GM18502 (cell line): ENCODE results near the gene NFIX.

Experiments used
- ATAC-seq: cut with Tn5 transposase; IDR thresholded peaks from one replicate; pipeline ENCODE4 v1.9.1; 2021; ENCODE audit warnings: mild to moderate bottlenecking; ENCODE audit not compliant: unreplicated experiment, poor library complexity

NFIX gene

GRCh38 chr19:13069415-13070359 is 74.4 kb downstream of the NFIX start:
- no peak for ATAC-seq

DNA sequence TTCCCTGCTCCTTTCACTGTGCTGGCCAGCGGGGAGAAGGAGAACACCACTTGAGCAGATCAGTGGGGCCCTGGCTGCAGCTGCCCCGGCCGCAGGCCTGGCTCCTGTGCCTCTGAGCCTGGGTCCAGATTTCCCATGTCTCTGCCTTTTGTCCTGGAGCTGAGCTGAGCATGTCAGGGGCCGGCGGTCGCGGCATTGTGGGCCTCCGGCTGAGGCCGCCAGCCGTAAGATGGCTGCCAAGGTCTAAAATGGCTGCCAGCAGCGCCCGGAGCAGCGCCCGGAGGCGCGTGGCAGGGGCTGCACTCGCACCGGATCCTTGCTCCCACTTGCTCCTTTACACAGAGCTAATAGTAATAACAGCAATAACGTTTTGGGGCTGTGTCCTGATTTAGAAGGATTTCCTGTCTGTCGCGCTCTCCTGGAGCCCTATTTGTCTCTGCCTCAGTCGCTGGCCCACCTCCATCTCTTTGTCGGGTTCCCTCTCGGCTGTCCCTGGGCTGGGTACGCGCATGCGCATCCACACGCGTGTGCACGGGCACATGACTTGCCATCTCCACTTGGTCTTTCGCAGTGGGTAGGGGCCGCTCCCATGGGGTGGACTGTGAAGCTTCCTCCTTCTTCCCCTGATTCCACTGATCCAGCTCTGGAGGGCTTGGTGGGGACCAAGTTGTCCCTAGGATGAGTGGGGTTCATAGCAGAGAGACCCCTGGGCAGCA is 75.3 kb downstream of the NFIX start:
- no peak for ATAC-seq

- no peak for ATAC-seq
Measured at GRCh38 chr19:13071444-13072187, 76.3 kb downstream of the NFIX start.

GRCh38 chr19:13072188-13072908 is 77.1 kb downstream of the NFIX start:
- ATAC-seq: no peak

GRCh38 chr19:13073263-13073662 is 78.0 kb downstream of the NFIX start:
- ATAC-seq: no peak

GRCh38 chr19:13074378-13074777 is 79.1 kb downstream of the NFIX start:
- no peak for ATAC-seq

- ATAC-seq: no peak
Measured at GRCh38 chr19:13076320-13076719, 81.0 kb downstream of the NFIX start.

DNA sequence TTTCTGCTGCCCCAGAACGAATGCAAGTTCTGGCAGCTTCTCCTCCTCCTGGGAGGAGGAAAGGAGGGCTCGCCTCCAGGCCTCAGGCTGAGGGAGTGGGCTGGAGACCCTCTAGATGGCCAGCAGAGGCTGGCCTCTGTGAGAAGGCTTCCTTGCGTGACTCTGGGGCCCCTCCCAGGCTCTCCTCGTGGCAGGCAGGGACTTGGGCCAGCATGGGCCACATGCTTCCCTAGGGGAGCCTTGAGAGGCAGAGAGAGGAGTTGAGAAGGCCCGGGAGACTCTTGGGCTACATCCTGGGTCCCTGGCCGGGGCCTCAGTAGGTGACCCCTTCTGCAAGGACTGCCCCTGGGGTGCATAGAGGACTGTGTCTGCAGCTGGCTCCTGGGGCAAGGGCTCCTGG is 81.5 kb downstream of the NFIX start:
- no peak for ATAC-seq

DNA sequence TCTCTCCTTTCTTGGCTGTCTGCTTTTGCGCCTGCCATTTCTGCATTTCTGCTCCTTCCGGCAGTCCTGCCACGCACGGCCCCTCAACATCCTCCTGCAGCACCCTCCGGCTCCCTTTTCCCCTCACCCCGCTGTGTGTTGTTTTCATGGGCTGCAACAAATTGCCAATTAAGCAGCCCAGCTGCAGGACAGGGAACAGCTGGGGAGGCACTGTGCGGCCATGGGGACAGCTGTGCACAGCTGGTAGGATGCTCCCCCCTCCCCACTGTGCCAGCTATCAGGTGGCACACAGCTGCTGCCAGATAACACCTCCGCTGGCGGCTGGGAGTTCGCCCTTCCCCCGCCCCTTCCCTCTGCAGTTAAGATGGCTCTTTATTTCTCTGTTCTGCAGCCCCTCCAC is 82.0 kb downstream of the NFIX start:
- no peak for ATAC-seq

- no peak for ATAC-seq
Measured at GRCh38 chr19:13078381-13078780, 83.1 kb downstream of the NFIX start.

DNA sequence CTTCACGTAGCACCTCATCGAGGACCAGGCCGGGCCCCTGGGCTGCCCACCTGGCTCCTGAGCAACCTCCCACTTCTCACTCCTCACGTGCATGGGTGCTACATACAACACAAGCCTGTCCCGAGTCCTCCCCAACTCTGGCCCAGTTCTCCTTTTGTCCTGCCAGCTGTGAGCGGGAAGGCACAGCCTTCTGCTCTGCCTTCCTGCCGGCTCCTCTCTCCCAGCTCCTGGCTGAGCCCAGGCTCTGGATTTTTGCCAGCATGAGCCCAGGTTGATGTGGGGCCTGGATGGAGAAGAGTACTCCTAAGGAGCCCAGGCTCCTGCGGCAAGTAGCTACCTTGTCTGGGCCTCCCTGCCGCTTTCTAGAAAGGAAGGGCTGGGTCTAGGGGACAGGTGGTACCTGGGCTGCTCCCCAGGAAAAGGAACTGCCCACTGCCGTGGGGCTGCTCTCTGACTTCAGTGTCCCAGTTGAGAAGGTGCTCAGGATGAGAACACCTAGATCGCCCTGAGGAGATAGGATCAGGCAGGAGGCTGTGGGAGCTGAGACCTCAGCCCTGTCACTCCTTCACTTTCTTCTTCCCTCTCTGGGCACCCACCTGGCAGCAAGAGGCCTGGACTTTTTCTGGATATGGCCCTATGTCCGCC is 83.7 kb downstream of the NFIX start:
- no peak for ATAC-seq

GRCh38 chr19:13079542-13079986 is 84.3 kb downstream of the NFIX start:
- ATAC-seq: no peak

DNA sequence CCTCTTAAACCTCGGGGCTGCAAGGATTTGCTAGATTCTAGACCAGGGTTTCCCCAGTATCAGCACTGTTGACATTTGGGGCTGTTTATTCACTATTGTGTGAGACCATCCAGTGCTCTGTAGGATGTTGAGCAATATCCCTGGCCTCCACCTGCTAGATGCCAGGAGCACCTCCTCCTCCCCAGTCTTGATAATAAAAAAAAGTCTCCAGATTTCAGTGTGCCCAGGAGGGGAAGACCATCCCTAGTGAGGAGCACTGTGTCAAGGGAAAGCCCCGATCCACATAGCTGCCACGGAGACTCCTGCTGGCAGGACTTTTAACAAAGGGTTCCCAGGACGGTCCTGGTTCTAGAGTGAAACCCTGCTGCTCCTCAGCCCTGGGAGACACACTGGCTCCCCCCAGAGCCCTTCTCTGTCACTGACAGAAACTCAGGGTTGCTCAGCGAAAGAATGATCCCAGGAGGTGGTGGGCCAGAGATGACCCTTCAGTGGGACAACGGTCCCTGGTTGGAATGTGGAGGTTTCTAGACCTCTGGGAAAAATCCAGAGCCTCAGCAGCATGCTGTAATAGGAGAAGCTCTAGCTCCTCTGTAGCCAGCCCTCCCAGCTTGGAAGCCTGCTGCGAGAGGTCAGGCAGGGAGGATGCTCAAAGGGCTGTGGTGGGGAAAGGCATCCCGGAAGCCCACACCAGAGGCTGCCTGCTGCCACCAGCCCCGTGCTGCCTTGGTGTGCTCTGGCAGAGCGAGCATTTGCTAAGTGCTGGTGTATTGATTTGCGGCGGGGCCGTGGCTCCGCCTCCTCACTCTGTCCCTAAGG is 87.1 kb downstream of the NFIX start:
- ATAC-seq: no peak

DNA sequence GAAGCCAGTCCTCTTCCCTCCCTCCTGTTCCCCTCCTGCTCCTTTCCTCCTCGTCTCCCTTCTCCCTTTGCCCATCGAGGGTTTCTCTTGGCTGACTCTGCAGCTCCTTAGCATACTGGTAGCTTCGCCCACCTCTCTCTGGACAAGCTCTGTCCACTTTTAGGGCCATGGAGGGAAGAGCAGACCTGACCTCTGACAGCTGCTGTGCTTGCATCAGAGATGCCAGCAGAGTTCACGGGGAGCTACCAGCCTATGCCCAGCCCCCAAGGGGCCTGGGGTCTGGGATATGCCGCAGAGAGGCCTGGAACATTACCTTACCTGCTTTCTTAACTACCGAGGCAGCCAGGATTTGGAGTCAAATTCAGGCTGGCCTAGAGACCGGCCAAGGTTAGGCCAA is 87.7 kb downstream of the NFIX start:
- ATAC-seq: no peak

GRCh38 chr19:13083627-13084026 is 88.4 kb downstream of the NFIX start:
- ATAC-seq: no peak

DNA sequence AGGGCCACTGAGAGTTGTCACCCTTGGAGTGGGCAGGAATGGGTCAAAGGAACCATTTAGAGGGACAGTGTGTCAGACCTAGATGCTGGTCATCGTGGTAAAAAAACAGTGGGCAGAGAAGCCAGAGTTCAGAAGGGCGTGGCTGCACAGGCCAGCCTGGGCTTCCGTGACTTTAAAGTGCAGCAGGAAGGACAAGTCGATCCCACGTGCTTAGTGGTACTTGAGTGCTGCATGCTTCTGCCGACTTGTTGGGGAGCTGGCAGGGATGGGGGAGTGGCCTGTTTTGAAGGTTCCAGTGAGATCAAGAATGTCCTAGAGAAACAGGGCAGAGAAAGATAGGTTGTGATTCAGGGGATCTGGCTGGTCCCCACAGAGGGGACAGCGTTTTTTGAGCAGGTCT is 90.4 kb downstream of the NFIX start:
- ATAC-seq: no peak

DNA sequence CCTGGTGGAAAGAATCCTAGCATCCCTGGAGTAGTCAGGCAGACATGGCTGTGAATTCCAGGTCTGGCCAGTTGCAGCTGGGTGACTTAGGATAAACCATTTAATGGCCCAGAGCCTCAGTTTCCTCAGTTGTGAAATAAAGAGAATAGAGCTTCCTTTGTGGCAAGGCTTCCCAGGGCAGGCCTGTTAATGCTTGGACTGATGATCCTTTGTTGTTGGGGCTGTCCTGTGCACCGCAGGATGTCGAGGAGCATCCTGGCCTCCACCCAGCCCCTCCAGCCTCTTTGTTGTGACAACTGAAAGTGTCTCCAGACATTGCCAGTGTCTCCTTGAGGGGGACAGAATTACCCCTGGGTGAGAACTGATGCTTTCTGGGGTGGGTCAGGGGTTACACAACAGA is 91.1 kb downstream of the NFIX start:
- ATAC-seq: no peak

DNA sequence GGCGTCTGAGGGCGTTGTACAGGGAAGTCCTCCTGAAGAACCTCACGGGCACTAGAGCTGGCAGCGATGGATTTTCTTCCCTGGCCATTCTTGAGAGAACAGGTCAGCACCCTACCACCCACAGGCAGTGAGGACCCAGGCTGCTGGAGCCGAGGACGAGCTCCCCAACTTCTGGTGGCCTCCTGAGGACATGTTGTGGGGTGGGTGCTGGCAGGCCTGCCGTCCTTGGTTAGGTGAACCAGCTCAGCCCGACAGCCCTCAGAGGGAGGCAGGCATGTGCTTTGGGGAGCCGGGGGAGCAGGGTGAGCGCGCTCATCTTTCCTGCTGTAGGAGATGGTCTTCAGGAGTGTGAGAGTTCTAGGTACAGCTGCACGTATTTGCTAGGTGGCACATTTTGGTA is 92.0 kb downstream of the NFIX start:
- no peak for ATAC-seq
